AG04449 (cell line): ENCODE results near the gene IMMP2L.

ENCODE experiments used
- CTCF ChIA-PET: fragments of 350-600 bp; formaldehyde crosslinking; extraction: SDS; loops from one replicate; lab custom pipeline; 2021; ENCODE audit warnings: antibody characterized with exemption; lab: Yijun Ruan, JAX
- POLR2A ChIA-PET: fragments of 400-600, 350-600 bp; formaldehyde crosslinking; extraction: SDS; loops from one replicate; lab custom pipeline; 2020; ENCODE audit warnings: antibody characterized with exemption, inconsistent platforms; lab: Yijun Ruan, JAX
- DNase-seq: peaks from one replicate; pipeline ENCODE4 v3.0.0-alpha.2; 2010; ENCODE audit warnings: low read depth, low spot score
- H3K4me3 ChIP-seq: 2 replicates; pipeline ENCODE4 v1.5.1; 2011; ENCODE audit warnings: low read depth, mild to moderate bottlenecking, control low read depth, low read length
- TF ChIP-seq, protein P1 (sequence below): IDR thresholded peaks from one replicate; pipeline ENCODE4 v1.5.1; 2011; ENCODE audit warnings: mild to moderate bottlenecking, moderate library complexity, low read length, control low read depth, inconsistent platforms; ENCODE audit not compliant: insufficient read depth; ENCODE audit errors: missing control alignments

IMMP2L gene

DNA sequence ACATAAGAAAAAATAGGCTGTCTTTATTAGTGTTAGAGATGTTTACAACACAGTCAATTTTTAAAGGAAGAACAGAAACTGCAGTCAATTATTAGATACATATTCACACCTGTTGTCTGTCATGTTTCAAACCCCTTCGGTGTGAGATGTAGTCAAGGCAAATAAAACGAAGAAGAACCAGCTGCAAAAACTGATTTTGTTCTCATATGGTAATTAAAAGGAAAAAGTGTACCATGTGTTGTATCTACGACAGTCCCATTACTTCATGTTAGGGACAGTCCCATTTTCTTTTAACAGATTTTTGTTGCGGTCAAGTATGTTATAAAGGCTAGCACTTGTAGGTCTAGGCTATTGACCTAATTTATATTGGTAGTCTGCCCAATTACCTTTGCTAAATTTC lies 321.9 kb downstream of the IMMP2L start:
- ChIA-PET POLR2A (no interaction called here), CTCF (no interaction called here)
- TF ChIP-seq, protein P1, sequence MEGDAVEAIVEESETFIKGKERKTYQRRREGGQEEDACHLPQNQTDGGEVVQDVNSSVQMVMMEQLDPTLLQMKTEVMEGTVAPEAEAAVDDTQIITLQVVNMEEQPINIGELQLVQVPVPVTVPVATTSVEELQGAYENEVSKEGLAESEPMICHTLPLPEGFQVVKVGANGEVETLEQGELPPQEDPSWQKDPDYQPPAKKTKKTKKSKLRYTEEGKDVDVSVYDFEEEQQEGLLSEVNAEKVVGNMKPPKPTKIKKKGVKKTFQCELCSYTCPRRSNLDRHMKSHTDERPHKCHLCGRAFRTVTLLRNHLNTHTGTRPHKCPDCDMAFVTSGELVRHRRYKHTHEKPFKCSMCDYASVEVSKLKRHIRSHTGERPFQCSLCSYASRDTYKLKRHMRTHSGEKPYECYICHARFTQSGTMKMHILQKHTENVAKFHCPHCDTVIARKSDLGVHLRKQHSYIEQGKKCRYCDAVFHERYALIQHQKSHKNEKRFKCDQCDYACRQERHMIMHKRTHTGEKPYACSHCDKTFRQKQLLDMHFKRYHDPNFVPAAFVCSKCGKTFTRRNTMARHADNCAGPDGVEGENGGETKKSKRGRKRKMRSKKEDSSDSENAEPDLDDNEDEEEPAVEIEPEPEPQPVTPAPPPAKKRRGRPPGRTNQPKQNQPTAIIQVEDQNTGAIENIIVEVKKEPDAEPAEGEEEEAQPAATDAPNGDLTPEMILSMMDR = no peak
- no peak overlapping the region for H3K4me3 ChIP-seq
- DNase-seq = no peak

DNA sequence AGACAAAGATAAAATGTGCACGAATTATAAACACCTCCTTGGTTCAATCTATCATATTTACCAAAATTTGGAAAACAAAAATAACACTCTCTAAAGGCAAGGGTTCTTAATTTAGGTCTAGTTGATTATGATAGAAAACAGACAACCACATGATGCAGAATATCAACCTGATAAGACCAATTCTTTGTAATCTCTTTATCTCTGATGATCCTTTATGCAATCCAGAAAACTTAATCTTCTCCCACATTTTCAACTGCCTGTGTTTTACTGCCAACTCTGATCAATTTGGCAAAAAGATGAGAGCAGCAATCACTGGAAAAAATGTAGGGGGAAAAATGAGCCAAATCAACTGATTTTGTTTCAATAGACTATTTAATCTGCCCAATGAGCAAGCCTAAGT lies 322.9 kb downstream of the IMMP2L start:
- H3K4me3 ChIP-seq = no peak overlapping the region
- POLR2A ChIA-PET = no interaction called here
- DNase-seq = no peak
- TF ChIP-seq, protein P1 = no peak
- CTCF ChIA-PET = no interaction called here

- DNase-seq = no peak
- CTCF ChIA-PET = no interaction called here
- TF ChIP-seq, protein P1 = no peak
- POLR2A ChIA-PET = no interaction called here
- H3K4me3 ChIP-seq = no peak overlapping the region
Observed at GRCh38 chr7:111238886-111239285, 323.4 kb downstream of the IMMP2L start.

DNA sequence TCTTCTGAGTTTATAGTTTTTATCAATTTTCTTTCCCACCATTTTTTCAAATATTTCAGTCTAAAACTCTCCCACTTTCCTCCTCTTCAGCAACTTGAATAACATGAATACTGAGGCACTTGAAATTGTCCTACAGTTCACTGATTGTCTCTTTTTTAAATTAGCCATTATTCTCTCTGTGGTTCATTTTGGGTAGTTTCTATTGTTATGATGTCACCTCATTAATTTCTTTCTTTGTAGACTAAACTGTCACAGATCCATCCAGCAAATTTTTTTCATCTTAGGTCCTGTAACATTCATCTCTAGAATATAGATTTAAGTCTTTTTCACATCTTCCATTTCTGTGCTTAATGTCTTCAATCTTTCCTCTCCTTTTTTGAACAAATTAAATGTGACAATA lies 326.6 kb downstream of the IMMP2L start:
- ChIA-PET POLR2A (no interaction called here), CTCF (no interaction called here)
- no peak overlapping the region for H3K4me3 ChIP-seq
- TF ChIP-seq, protein P1 = no peak
- no peak for DNase-seq

DNA sequence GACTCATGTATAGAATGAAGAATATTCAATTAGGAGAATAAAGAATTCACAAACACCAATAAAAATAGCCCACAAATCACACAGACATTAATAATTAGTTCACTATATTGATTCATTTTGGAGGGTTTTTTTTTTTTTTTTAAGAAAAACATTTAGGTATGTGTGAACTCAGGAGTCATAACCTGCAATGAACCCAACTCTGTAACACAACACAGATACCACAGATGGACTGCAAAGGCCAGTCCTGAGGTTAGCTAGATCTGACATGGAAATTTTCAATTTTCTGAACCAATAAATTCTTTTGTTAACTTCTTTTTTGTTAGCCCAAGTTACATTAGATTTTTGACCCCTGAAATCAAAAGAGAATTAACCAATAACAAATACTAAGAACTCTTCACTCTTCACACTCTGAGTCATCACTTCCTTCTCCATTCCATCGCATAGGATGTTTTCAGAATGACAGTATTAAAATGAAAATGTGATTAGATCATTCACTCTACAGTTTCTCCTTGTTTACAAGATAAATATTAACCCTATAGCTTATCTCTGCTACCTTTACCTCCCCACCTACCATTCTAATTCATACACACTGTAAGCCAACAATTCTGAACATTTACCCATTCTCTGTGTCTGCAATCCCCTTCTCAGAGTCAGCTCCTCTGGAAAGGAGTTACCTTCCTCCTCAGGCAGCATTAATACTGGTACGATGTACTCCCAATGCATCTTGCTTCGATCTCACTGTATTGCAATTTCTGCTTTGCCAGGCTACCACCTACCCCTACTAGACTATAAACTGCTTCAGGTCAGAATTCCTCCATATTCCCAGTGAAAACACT lies 329.8 kb downstream of the IMMP2L start:
- TF ChIP-seq, protein P1 = no peak
- no peak overlapping the region for H3K4me3 ChIP-seq
- CTCF ChIA-PET = no interaction called here
- POLR2A ChIA-PET = no interaction called here
- DNase-seq = peak; percentile 28

GRCh38 chr7:111229916-111230315 lies 332.4 kb downstream of the IMMP2L start:
- no peak overlapping the region for H3K4me3 ChIP-seq
- ChIA-PET CTCF (no interaction called here), POLR2A (no interaction called here)
- TF ChIP-seq, protein P1 = no peak
- peak; percentile 14 for DNase-seq
